RWPE2 (cell line): ENCODE data around the gene PGM5.

Source experiments
- ATAC-seq: fragments of 200-7000 bp; cut with Tn5 transposase; 3 replicates; pipeline ENCODE4 v1.9.1; 2021; ENCODE audit warnings: low read depth
- DNase-seq: peaks from one replicate; pipeline ENCODE4 v3.0.0-alpha.2; 2020; ENCODE audit warnings: low spot score
- H3K27ac ChIP-seq: fragments of 450-650 bp; 2 replicates; pipeline ENCODE4 v1.5.1; 2017; ENCODE audit warnings: mild to moderate bottlenecking; ENCODE audit not compliant: poor library complexity, severe bottlenecking
- H3K27me3 ChIP-seq: fragments of 250-450 bp; sonication (Bioruptor Pico); 2 replicates; pipeline ENCODE4 v1.5.1; 2021; ENCODE audit warnings: mild to moderate bottlenecking, moderate library complexity; ENCODE audit not compliant: insufficient read depth, poor library complexity, severe bottlenecking
- H3K36me3 ChIP-seq: fragments of 250-450 bp; sonication (Bioruptor Pico); 2 replicates; pipeline ENCODE4 v1.5.1; 2020; ENCODE audit warnings: low read depth, mild to moderate bottlenecking, moderate library complexity
- H3K4me1 ChIP-seq: fragments of 250-450 bp; sonication (Bioruptor Pico); 2 replicates; pipeline ENCODE4 v1.5.1; 2021; ENCODE audit warnings: mild to moderate bottlenecking, moderate library complexity; ENCODE audit not compliant: insufficient read depth, poor library complexity, severe bottlenecking
- H3K4me3 ChIP-seq: fragments of 250-450 bp; sonication (Bioruptor Pico); 2 replicates; pipeline ENCODE4 v1.5.1; 2021; ENCODE audit warnings: mild to moderate bottlenecking, moderate library complexity; ENCODE audit not compliant: severe bottlenecking
- H3K9me3 ChIP-seq: fragments of 250-450 bp; sonication (Bioruptor Pico); 2 replicates; pipeline ENCODE4 v1.5.1; 2021; ENCODE audit warnings: mild to moderate bottlenecking, moderate library complexity; ENCODE audit not compliant: severe bottlenecking
- CTCF ChIP-seq: fragments of 450-650 bp; IDR thresholded peaks from one replicate; pipeline ENCODE4 v1.5.1; 2017; ENCODE audit warnings: mild to moderate bottlenecking, moderate library complexity; ENCODE audit not compliant: poor library complexity, severe bottlenecking

Gene PGM5

GRCh38 chr9:68552700-68553476, 196.5 kb downstream of the PGM5 start:
- no peak overlapping the region for H3K27ac ChIP-seq
- no peaks in the 10 kb centered on the region for H3K9me3 ChIP-seq
- H3K27me3 ChIP-seq: no peaks in the 10 kb centered on the region
- no peak for DNase-seq
- H3K36me3 ChIP-seq: no peaks in the 10 kb centered on the region
- H3K4me1 ChIP-seq: no peaks in the 10 kb centered on the region
- no peak for TF ChIP-seq CTCF
- no peak overlapping the region for H3K4me3 ChIP-seq
- ATAC-seq: no peak

GRCh38 chr9:68555437-68556150, 199.2 kb downstream of the PGM5 start:
- no peaks in the 10 kb centered on the region for H3K27me3 ChIP-seq
- TF ChIP-seq CTCF: no peak
- DNase-seq (no peak), ATAC-seq (no peak)
- H3K4me3 ChIP-seq: no peak overlapping the region
- H3K4me1 ChIP-seq: no peaks in the 10 kb centered on the region
- H3K27ac ChIP-seq: no peak overlapping the region
- H3K9me3 ChIP-seq: no peaks in the 10 kb centered on the region
- no peaks in the 10 kb centered on the region for H3K36me3 ChIP-seq

GRCh38 chr9:68558545-68558944, 202.1 kb downstream of the PGM5 start:
- Histone ChIP-seq H3K36me3 (no peaks in the 10 kb centered on the region), H3K27ac (no peak overlapping the region), H3K27me3 (no peaks in the 10 kb centered on the region), H3K9me3 (no peaks in the 10 kb centered on the region), H3K4me1 (no peaks in the 10 kb centered on the region), H3K4me3 (no peak overlapping the region)
- ATAC-seq (no peak), DNase-seq (no peak)
- TF ChIP-seq CTCF: no peak

DNA sequence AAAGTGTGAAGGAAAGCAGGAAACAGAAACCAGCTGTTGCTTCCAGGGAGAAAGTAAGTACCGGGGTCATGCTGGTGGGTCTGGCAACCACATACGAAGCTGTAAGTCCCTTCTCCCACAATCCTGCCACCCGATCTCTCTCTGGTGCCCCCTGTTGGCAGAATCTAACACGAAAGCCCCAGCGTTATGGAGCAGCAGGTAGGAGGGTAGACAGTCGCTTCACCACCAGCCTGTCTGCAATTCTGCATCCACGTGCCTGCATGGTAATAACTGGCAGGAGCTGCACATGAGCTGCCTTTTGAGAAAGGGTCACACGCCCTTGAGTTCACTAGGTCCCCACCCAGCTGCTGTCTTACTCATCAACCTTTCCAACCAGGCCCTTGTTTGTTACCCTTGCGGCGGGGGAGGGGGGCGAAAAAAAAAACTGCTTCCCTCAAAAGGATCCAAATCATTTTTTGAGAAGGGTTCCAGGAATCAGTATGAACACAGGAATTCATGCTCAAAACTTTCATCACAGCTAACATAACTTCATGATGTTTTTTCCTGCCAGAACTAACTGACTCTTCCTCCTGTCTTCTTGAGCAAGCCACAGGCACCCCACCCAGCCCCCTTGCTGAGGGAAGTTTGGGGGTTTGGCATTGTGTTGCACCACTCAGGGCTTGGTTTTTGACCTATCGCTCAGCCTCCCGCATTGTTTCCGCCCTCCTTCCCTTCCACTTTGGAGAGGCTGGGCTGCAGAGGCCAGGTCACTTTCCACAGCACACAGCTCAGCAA, 203.8 kb downstream of the PGM5 start:
- no peak overlapping the region for H3K4me3 ChIP-seq
- H3K36me3 ChIP-seq: no peaks in the 10 kb centered on the region
- no peak overlapping the region for H3K27ac ChIP-seq
- no peaks in the 10 kb centered on the region for H3K4me1 ChIP-seq
- no peaks in the 10 kb centered on the region for H3K9me3 ChIP-seq
- no peak for TF ChIP-seq CTCF
- DNase-seq (no peak), ATAC-seq (no peak)
- no peaks in the 10 kb centered on the region for H3K27me3 ChIP-seq
